ENCODE results near the gene GUCA1C.

Gene GUCA1C

DNA sequence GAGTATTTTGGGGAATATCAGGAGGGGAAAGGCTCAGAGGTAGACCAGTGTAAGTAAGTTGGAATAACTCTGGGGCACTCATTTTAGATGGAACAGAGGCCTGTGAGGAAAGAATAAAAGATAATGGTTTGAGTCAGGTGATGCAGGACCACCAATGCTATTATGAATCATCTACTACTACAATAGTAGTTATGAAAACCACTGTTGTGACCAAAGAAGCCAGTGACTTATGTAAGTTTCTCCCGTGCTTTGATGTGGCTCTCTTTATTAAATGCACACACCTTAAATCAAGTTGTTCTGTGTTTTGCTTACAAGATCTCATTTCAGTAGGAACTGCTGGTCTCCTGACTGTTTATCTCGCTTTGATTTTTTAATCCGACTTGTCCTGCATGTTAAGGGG, 13.1 kb upstream of the GUCA1C start:
- no peak overlapping the region for H2BK15ac ChIP-seq (ENCODE audit: low read length)
- no peak overlapping the region for H4K91ac ChIP-seq (ENCODE audit: low read depth, low read length, poor library complexity)
- H3K4me3 ChIP-seq (ENCODE audit: low read length in 2 of 2): no peak overlapping the region
- H3K9me3 ChIP-seq (replicated peaks in 1 of 2; ENCODE audit: control insufficient read depth in 2 of 2, insufficient read depth in 1 of 2, low read depth in 1 of 2, low read length in 2 of 2): no peaks in the 10 kb centered on the region
- no peak overlapping the region for H3K14ac ChIP-seq (ENCODE audit: low read length)
- no peak overlapping the region for H3K9ac ChIP-seq (ENCODE audit: low read depth, low read length, poor library complexity)
- no peak overlapping the region for H3K23ac ChIP-seq (ENCODE audit: low read depth, low read length, poor library complexity)
- H3K27ac ChIP-seq (replicated peaks; ENCODE audit: low read length): no peak overlapping the region
- no peaks in the 10 kb centered on the region for H3K4me1 ChIP-seq (ENCODE audit: control insufficient read depth in 2 of 2, insufficient read depth in 1 of 2, low read depth in 1 of 2, low read length in 2 of 2)
- no peak overlapping the region for H3K4me2 ChIP-seq (ENCODE audit: insufficient read depth, low read length, poor library complexity, severe bottlenecking)
- no peak for DNase-seq (ENCODE audit: low spot score)
- no peaks in the 10 kb centered on the region for H3K27me3 ChIP-seq (ENCODE audit: control insufficient read depth in 3 of 3, insufficient read depth in 3 of 3, low read depth in 1 of 3, low read length in 3 of 3)
- H4K8ac ChIP-seq (ENCODE audit: low read depth, low read length): no peak overlapping the region
- H2BK12ac ChIP-seq (ENCODE audit: low read length): no peak overlapping the region
- no peak overlapping the region for H2AFZ ChIP-seq (ENCODE audit: low read length)
- WGBS, 2 donors (ENCODE audit: extremely low coverage in 2 of 2, insufficient read length in 2 of 2, insufficient replicate concordance in 1 of 2): no CpG with 5 or more reads among the region's 3 CpGs
- no peaks in the 10 kb centered on the region for H3K36me3 ChIP-seq (replicated peaks in 1 of 2; ENCODE audit: control insufficient read depth in 2 of 2, insufficient read depth in 2 of 2, low read length in 2 of 2)
- no peak overlapping the region for H2AK5ac ChIP-seq (ENCODE audit: low read depth, low read length)
- no peak overlapping the region for H3K18ac ChIP-seq (ENCODE audit: low read length)
- H3K4ac ChIP-seq (ENCODE audit: low read length): no peak overlapping the region
- H2BK120ac ChIP-seq (ENCODE audit: low read depth, low read length): no peak overlapping the region
- H3K79me1 ChIP-seq (ENCODE audit: low read depth, low read length): no peaks in the 10 kb centered on the region
- no peak overlapping the region for H2BK5ac ChIP-seq (ENCODE audit: low read length)

DNA sequence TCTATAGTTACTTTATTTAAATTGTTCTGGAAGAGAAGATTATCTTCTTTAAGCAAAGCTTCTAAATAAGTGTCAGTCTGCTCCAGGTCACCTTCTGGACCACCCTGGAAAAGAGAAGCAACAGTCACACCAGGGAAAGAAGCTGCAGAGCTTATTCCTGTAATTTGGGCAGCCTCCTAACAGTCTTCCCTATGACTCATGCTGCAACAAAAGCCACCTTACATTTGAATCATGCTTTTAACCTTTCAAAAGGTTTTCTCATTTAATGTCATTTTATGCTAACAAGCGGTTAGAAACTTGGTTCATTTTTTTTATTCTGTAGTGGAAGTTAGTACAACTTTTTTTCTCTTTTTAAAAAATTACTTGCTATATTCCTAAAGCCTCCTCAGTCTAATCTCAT, 5.3 kb upstream of the GUCA1C start:
- no CpG with 5 or more reads among the region's 1 CpG for WGBS, 2 donors (ENCODE audit: extremely low coverage in 2 of 2, insufficient read length in 2 of 2, insufficient replicate concordance in 1 of 2)
- H2AK5ac ChIP-seq (ENCODE audit: low read depth, low read length): no peak overlapping the region
- H2BK15ac ChIP-seq (ENCODE audit: low read length): no peak overlapping the region
- H3K4me1 ChIP-seq (ENCODE audit: control insufficient read depth in 2 of 2, insufficient read depth in 1 of 2, low read depth in 1 of 2, low read length in 2 of 2): no peaks in the 10 kb centered on the region
- no peaks in the 10 kb centered on the region for H3K36me3 ChIP-seq (replicated peaks in 1 of 2; ENCODE audit: control insufficient read depth in 2 of 2, insufficient read depth in 2 of 2, low read length in 2 of 2)
- H2AFZ ChIP-seq (ENCODE audit: low read length): no peak overlapping the region
- no peak overlapping the region for H3K27ac ChIP-seq (replicated peaks; ENCODE audit: low read length)
- no peaks in the 10 kb centered on the region for H3K79me1 ChIP-seq (ENCODE audit: low read depth, low read length)
- H3K14ac ChIP-seq (ENCODE audit: low read length): no peak overlapping the region
- H3K4me2 ChIP-seq (ENCODE audit: insufficient read depth, low read length, poor library complexity, severe bottlenecking): no peak overlapping the region
- no peak overlapping the region for H3K18ac ChIP-seq (ENCODE audit: low read length)
- no peak overlapping the region for H2BK120ac ChIP-seq (ENCODE audit: low read depth, low read length)
- H2BK5ac ChIP-seq (ENCODE audit: low read length): no peak overlapping the region
- no peak overlapping the region for H4K8ac ChIP-seq (ENCODE audit: low read depth, low read length)
- no peak overlapping the region for H2BK12ac ChIP-seq (ENCODE audit: low read length)
- no peaks in the 10 kb centered on the region for H3K9me3 ChIP-seq (replicated peaks in 1 of 2; ENCODE audit: control insufficient read depth in 2 of 2, insufficient read depth in 1 of 2, low read depth in 1 of 2, low read length in 2 of 2)
- no peak overlapping the region for H3K4me3 ChIP-seq (ENCODE audit: low read length in 2 of 2)
- no peak for DNase-seq (ENCODE audit: low spot score)
- no peaks in the 10 kb centered on the region for H3K27me3 ChIP-seq (ENCODE audit: control insufficient read depth in 3 of 3, insufficient read depth in 3 of 3, low read depth in 1 of 3, low read length in 3 of 3)
- no peak overlapping the region for H3K4ac ChIP-seq (ENCODE audit: low read length)
- H3K23ac ChIP-seq (ENCODE audit: low read depth, low read length, poor library complexity): no peak overlapping the region
- H4K91ac ChIP-seq (ENCODE audit: low read depth, low read length, poor library complexity): no peak overlapping the region
- H3K9ac ChIP-seq (ENCODE audit: low read depth, low read length, poor library complexity): no peak overlapping the region

DNA sequence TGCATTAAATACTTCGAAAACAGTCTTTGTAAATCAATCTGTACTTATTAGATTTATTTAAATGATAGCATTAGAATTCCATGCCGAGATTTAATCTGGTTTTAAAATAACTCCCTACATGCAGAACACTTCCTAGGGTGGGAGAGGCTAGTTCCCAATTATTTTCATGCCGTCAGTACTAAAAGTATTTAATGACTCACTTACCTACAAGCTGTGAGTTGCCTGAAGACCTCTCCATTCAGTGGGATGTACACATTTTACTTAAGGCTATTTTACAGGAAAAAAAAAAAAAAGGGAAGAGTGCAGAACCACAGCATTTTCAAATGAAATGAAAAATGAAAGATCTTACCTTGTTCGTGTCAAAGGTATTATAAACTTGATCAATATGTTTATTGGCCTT, 469 bp downstream of the GUCA1C start:
- no CpG with 5 or more reads among the region's 4 CpGs for WGBS, 2 donors (ENCODE audit: extremely low coverage in 2 of 2, insufficient read length in 2 of 2, insufficient replicate concordance in 1 of 2)

DNA sequence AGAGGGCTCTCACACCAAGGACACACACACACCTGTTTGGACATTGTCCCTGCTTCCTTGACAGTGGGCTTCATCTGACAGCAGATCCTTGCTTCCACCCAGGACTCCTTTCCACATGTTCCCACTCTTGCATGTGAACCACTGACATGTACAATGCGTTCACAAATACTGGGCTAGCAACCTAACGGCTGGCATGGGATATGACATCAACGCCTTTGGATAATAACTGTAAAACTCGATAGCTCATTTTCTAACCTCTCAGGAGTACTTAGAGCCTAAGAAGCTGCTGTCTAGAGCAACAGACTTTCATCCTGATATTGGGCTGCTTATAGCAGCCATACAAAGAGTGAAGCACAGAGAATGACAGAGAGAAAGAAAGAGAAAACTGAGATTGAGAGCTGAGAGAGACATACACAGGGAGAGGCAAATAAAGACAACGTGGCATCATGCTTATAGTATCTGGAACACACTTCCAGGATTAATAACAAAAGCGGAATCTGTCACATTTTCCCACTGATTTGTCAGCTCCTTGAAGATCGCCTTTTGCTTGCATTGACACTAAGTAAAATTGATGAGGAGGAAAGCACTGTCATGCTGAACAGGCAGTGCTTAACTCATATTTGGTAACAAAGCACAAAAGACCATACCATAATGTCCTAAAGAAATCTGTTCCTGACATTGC, 1.7 kb downstream of the GUCA1C start:
- no peak overlapping the region for H2BK12ac ChIP-seq (ENCODE audit: low read length)
- no peak overlapping the region for H3K4me2 ChIP-seq (ENCODE audit: insufficient read depth, low read length, poor library complexity, severe bottlenecking)
- no peak overlapping the region for H3K14ac ChIP-seq (ENCODE audit: low read length)
- H3K4me1 ChIP-seq (ENCODE audit: control insufficient read depth in 2 of 2, insufficient read depth in 1 of 2, low read depth in 1 of 2, low read length in 2 of 2): peaks cover 0 to 2% of the 10 kb centered on the region in 2 donors
- no peak overlapping the region for H4K8ac ChIP-seq (ENCODE audit: low read depth, low read length)
- H3K27ac ChIP-seq (replicated peaks; ENCODE audit: low read length): no peak overlapping the region
- H2BK15ac ChIP-seq (ENCODE audit: low read length): no peak overlapping the region
- no CpG with 5 or more reads among the region's 7 CpGs for WGBS, 2 donors (ENCODE audit: extremely low coverage in 2 of 2, insufficient read length in 2 of 2, insufficient replicate concordance in 1 of 2)
- no peak overlapping the region for H2BK120ac ChIP-seq (ENCODE audit: low read depth, low read length)
- H3K36me3 ChIP-seq (replicated peaks in 1 of 2; ENCODE audit: control insufficient read depth in 2 of 2, insufficient read depth in 2 of 2, low read length in 2 of 2): no peaks in the 10 kb centered on the region
- no peak overlapping the region for H2BK5ac ChIP-seq (ENCODE audit: low read length)
- no peaks in the 10 kb centered on the region for H3K9me3 ChIP-seq (replicated peaks in 1 of 2; ENCODE audit: control insufficient read depth in 2 of 2, insufficient read depth in 1 of 2, low read depth in 1 of 2, low read length in 2 of 2)
- no peak overlapping the region for H2AFZ ChIP-seq (ENCODE audit: low read length)
- no peak overlapping the region for H3K4ac ChIP-seq (ENCODE audit: low read length)
- no peak overlapping the region for H3K18ac ChIP-seq (ENCODE audit: low read length)
- H3K9ac ChIP-seq (ENCODE audit: low read depth, low read length, poor library complexity): no peak overlapping the region
- H2AK5ac ChIP-seq (ENCODE audit: low read depth, low read length): no peak overlapping the region
- H3K79me1 ChIP-seq (ENCODE audit: low read depth, low read length): no peaks in the 10 kb centered on the region
- DNase-seq (ENCODE audit: low spot score): no peak
- no peak overlapping the region for H3K4me3 ChIP-seq (ENCODE audit: low read length in 2 of 2)
- H4K91ac ChIP-seq (ENCODE audit: low read depth, low read length, poor library complexity): no peak overlapping the region
- no peaks in the 10 kb centered on the region for H3K27me3 ChIP-seq (ENCODE audit: control insufficient read depth in 3 of 3, insufficient read depth in 3 of 3, low read depth in 1 of 3, low read length in 3 of 3)
- H3K23ac ChIP-seq (ENCODE audit: low read depth, low read length, poor library complexity): no peak overlapping the region

More for the DNA sequence above, 469 bp downstream of the GUCA1C start:
- no peak overlapping the region for H2BK15ac ChIP-seq (ENCODE audit: low read length)
- no peaks in the 10 kb centered on the region for H3K27me3 ChIP-seq (ENCODE audit: control insufficient read depth in 3 of 3, insufficient read depth in 3 of 3, low read depth in 1 of 3, low read length in 3 of 3)
- no peak overlapping the region for H4K91ac ChIP-seq (ENCODE audit: low read depth, low read length, poor library complexity)
- DNase-seq (ENCODE audit: low spot score): no peak
- no peak overlapping the region for H3K14ac ChIP-seq (ENCODE audit: low read length)
- no peak overlapping the region for H4K8ac ChIP-seq (ENCODE audit: low read depth, low read length)
- H3K4me1 ChIP-seq (ENCODE audit: control insufficient read depth in 2 of 2, insufficient read depth in 1 of 2, low read depth in 1 of 2, low read length in 2 of 2): peaks cover 0 to 2% of the 10 kb centered on the region in 2 donors
- no peak overlapping the region for H3K4me2 ChIP-seq (ENCODE audit: insufficient read depth, low read length, poor library complexity, severe bottlenecking)
- no peak overlapping the region for H2AFZ ChIP-seq (ENCODE audit: low read length)
- H2AK5ac ChIP-seq (ENCODE audit: low read depth, low read length): no peak overlapping the region
- no peak overlapping the region for H3K9ac ChIP-seq (ENCODE audit: low read depth, low read length, poor library complexity)
- H3K36me3 ChIP-seq (replicated peaks in 1 of 2; ENCODE audit: control insufficient read depth in 2 of 2, insufficient read depth in 2 of 2, low read length in 2 of 2): no peaks in the 10 kb centered on the region
- no peaks in the 10 kb centered on the region for H3K9me3 ChIP-seq (replicated peaks in 1 of 2; ENCODE audit: control insufficient read depth in 2 of 2, insufficient read depth in 1 of 2, low read depth in 1 of 2, low read length in 2 of 2)
- H2BK120ac ChIP-seq (ENCODE audit: low read depth, low read length): no peak overlapping the region
- no peak overlapping the region for H2BK5ac ChIP-seq (ENCODE audit: low read length)
- no peak overlapping the region for H3K27ac ChIP-seq (replicated peaks; ENCODE audit: low read length)
- no peak overlapping the region for H2BK12ac ChIP-seq (ENCODE audit: low read length)
- no peak overlapping the region for H3K4me3 ChIP-seq (ENCODE audit: low read length in 2 of 2)
- no peak overlapping the region for H3K4ac ChIP-seq (ENCODE audit: low read length)
- no peak overlapping the region for H3K18ac ChIP-seq (ENCODE audit: low read length)
- H3K79me1 ChIP-seq (ENCODE audit: low read depth, low read length): no peaks in the 10 kb centered on the region
- no peak overlapping the region for H3K23ac ChIP-seq (ENCODE audit: low read depth, low read length, poor library complexity)
